ENCODE results near the gene CCL8.

Gene CCL8

DNA sequence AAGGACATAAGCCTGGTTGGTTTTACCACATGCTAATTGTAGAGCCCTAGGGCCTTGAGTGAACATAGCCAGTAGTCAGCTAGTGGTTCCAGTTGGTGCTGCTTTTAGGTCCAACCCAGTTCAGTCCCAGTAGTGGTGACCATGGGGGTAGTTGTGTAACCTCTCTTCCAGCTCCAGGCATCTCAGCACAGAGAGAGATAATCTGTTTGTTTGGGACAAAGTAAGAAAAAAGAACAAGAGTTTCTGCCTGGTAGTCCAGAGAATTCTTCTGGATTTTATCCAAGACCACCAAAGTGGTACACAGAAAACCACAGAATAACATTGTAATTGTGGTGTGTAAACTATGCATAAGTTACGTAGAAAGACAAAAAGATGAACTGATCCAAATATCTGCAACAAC is 31.9 kb downstream of the CCL8 start:
- DNase-seq (ENCODE audit: low read depth, low spot score) = no peak
- Histone ChIP-seq H3K9me3 (ENCODE audit: control insufficient read depth, insufficient read depth, low read length) (no peaks in the 10 kb centered on the region), H3K4me3 (ENCODE audit: low read length) (no peak overlapping the region), H3K36me3 (ENCODE audit: control insufficient read depth, insufficient read depth, low read length) (no peaks in the 10 kb centered on the region), H3K4me1 (ENCODE audit: control insufficient read depth, insufficient read depth, low read length) (no peaks in the 10 kb centered on the region; the same call in 1 of the 2 replicates), H3K27ac (ENCODE audit: low read length) (no peak overlapping the region), H3K27me3 (ENCODE audit: control insufficient read depth, insufficient read depth, low read length) (no peaks in the 10 kb centered on the region)
- WGBS (ENCODE audit: insufficient coverage, insufficient read length) = no CpG with 5 or more reads among the region's 1 CpG

DNA sequence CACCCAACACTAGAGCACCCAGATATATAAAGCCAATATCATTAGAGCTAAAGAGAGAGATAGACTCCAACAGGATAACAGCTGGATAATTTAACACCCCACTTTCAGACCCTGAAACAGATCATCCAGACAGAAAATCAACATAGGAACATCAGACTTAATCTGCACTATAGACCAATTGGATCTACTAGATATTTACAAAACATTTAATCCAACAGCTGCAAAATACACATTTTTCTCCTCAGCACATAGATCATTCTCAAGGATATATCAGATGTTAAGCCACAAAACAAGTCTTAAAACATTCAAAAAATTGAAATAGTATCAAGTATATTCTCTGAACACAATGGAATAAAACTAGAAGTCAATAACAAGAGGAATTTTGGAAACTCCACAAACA is 33.0 kb downstream of the CCL8 start:
- Histone ChIP-seq H3K4me3 (ENCODE audit: low read length) (no peak overlapping the region), H3K9me3 (ENCODE audit: control insufficient read depth, insufficient read depth, low read length) (no peaks in the 10 kb centered on the region), H3K4me1 (ENCODE audit: control insufficient read depth, insufficient read depth, low read length) (no peaks in the 10 kb centered on the region; the same call in 1 of the 2 replicates), H3K27ac (ENCODE audit: low read length) (no peak overlapping the region), H3K36me3 (ENCODE audit: control insufficient read depth, insufficient read depth, low read length) (no peaks in the 10 kb centered on the region), H3K27me3 (ENCODE audit: control insufficient read depth, insufficient read depth, low read length) (no peaks in the 10 kb centered on the region)
- DNase-seq (ENCODE audit: low read depth, low spot score) = no peak

DNA sequence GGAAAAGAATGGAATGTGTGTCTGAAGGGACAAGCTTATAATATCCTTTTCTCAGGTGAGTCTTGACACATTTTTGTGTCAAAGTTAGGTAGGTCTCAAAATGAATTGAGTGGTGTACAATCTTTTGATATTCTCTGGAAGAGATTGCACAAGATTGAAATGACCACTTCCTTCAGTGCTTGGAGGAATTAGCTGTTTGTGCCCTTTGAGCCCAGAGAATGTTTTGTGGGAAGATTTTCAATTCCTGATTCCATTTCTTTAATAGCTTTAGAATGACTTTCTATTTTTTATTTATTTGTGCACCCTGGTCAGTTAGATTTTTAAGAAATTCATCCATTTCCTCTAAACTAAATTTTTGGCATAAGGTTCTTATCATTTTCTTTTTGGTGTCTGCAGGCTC is 35.4 kb downstream of the CCL8 start:
- no peak for DNase-seq (ENCODE audit: low read depth, low spot score)
- Histone ChIP-seq H3K27me3 (ENCODE audit: control insufficient read depth, insufficient read depth, low read length) (no peaks in the 10 kb centered on the region), H3K4me3 (ENCODE audit: low read length) (no peak overlapping the region), H3K27ac (ENCODE audit: low read length) (no peak overlapping the region), H3K4me1 (ENCODE audit: control insufficient read depth, insufficient read depth, low read length) (no peaks in the 10 kb centered on the region; the same call in 1 of the 2 replicates), H3K36me3 (ENCODE audit: control insufficient read depth, insufficient read depth, low read length) (no peaks in the 10 kb centered on the region), H3K9me3 (ENCODE audit: control insufficient read depth, insufficient read depth, low read length) (no peaks in the 10 kb centered on the region)

DNA sequence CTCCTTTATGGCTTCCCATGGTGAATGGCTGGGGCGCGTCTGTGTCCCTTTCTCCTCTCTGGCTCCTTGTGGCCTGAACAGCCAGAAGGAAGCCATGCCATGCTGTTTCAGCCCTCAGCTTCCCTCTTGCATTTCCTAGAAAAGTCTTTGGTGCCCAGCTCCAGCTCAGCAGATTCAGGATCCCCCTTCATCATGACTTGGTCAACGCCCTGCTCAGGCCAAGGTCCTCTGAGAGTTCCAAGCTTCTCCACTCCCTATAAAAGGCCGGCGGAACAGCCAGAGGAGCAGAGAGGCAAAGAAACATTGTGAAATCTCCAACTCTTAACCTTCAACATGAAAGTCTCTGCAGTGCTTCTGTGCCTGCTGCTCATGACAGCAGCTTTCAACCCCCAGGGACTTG is 37.0 kb downstream of the CCL8 start, which contains the start of gene CCL13:
Gene CCL13 (plus strand): TSS at position 287 of the 400 bp plus-strand sequence. CDS start 47 bp downstream, at position 334.
- Histone ChIP-seq H3K36me3 (ENCODE audit: control insufficient read depth, insufficient read depth, low read length) (no peaks in the 10 kb centered on the region), H3K4me3 (ENCODE audit: low read length) (no peak within 1 kb of the TSS), H3K4me1 (ENCODE audit: control insufficient read depth, insufficient read depth, low read length) (no peaks in the 10 kb centered on the region), H3K27ac (ENCODE audit: low read length) (no peak within 1 kb of the TSS), H3K27me3 (ENCODE audit: control insufficient read depth, insufficient read depth, low read length) (no peaks in the 10 kb centered on the region), H3K9me3 (ENCODE audit: control insufficient read depth, insufficient read depth, low read length) (no peaks in the 10 kb centered on the region)
- no CpG with 5 or more reads among the region's 5 CpGs for WGBS (ENCODE audit: insufficient coverage, insufficient read length)
- no peak for DNase-seq (ENCODE audit: low read depth, low spot score)

DNA sequence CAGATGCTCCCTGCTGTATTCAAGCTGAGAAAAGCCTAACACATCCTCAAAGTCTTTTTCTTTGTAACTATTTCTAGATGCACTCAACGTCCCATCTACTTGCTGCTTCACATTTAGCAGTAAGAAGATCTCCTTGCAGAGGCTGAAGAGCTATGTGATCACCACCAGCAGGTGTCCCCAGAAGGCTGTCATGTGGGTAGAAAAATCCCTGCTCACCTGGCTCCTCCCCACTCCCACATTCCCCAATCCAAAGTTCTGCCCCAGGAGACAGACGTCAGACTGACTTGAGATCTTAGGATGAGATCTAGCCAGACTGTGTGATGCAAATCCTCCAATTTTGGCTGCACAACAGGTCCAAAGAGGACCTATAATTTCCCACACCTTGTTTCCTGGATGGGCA is 38.2 kb downstream of the CCL8 start:
- Histone ChIP-seq H3K27me3 (ENCODE audit: control insufficient read depth, insufficient read depth, low read length) (no peaks in the 10 kb centered on the region), H3K9me3 (ENCODE audit: control insufficient read depth, insufficient read depth, low read length) (no peaks in the 10 kb centered on the region), H3K36me3 (ENCODE audit: control insufficient read depth, insufficient read depth, low read length) (no peaks in the 10 kb centered on the region), H3K4me1 (ENCODE audit: control insufficient read depth, insufficient read depth, low read length) (no peaks in the 10 kb centered on the region), H3K27ac (ENCODE audit: low read length) (no peak overlapping the region), H3K4me3 (ENCODE audit: low read length) (no peak overlapping the region)
- peak; percentile 16 for DNase-seq (ENCODE audit: low read depth, low spot score)
- no CpG with 5 or more reads among the region's 2 CpGs for WGBS (ENCODE audit: insufficient coverage, insufficient read length)

DNA sequence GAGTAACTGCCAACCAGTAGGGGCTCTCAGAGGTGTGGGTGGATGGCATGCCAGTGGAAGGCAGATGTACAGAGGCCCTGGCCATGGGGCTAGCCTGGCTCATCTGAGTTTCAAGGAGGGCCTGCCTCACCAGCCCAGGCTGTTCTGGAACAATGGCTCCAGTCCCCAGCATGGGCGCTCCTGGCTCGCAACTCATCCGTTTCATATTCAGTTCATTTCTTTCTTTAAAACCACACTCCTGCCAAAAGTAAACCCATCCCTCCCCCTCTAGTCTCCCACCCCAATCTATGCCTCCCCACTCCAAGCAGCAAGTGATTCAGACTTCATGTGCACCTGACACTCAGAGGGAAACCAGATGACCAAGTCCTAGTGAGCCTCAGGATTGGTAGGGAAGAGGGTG is 39.4 kb downstream of the CCL8 start:
- Histone ChIP-seq H3K4me1 (ENCODE audit: control insufficient read depth, insufficient read depth, low read length) (no peaks in the 10 kb centered on the region), H3K27me3 (ENCODE audit: control insufficient read depth, insufficient read depth, low read length) (no peaks in the 10 kb centered on the region), H3K9me3 (ENCODE audit: control insufficient read depth, insufficient read depth, low read length) (no peaks in the 10 kb centered on the region), H3K36me3 (ENCODE audit: control insufficient read depth, insufficient read depth, low read length) (no peaks in the 10 kb centered on the region), H3K27ac (ENCODE audit: low read length) (no peak overlapping the region), H3K4me3 (ENCODE audit: low read length) (no peak overlapping the region)
- DNase-seq (ENCODE audit: low read depth, low spot score) = no peak
- no CpG with 5 or more reads among the region's 3 CpGs for WGBS (ENCODE audit: insufficient coverage, insufficient read length)

DNA sequence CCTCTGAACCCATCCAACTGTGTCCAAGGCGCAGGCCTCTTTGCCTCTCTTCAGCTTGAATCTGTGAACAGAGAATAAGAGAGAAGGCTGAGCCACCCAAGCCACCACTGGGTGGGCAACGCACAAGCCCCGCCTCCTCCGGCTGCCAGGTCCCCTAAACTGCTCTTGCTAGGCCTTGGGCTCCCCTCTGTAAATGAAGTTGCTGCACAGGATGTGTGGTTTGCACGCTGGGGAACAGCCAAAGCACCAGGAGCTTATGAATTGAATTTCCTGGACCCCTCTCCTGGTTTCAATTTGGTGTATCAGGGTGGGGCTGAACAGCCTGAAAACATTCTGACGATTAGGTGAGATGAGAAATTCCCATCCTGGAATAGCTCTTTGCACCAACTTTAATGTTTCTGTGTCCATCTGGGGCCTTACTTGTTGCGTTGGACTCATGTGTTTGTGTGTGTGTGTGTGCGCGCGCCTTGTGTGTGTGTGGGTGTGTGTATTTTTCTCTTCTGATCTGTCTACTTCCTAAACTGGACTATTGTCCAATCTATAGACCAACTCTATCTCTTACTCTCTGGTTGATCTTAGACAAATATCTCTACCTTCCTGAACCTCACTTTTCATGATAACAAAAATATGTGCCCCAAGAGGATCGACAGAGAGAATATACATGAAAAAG is 41.5 kb downstream of the CCL8 start:
- no peak overlapping the region for H3K4me3 ChIP-seq (ENCODE audit: low read length)
- no peaks in the 10 kb centered on the region for H3K27me3 ChIP-seq (ENCODE audit: control insufficient read depth, insufficient read depth, low read length)
- H3K9me3 ChIP-seq (ENCODE audit: control insufficient read depth, insufficient read depth, low read length) = no peaks in the 10 kb centered on the region
- no peaks in the 10 kb centered on the region for H3K36me3 ChIP-seq (ENCODE audit: control insufficient read depth, insufficient read depth, low read length)
- no peaks in the 10 kb centered on the region for H3K4me1 ChIP-seq (ENCODE audit: control insufficient read depth, insufficient read depth, low read length)
- no peak for DNase-seq (ENCODE audit: low read depth, low spot score)
- H3K27ac ChIP-seq (ENCODE audit: low read length) = no peak overlapping the region
- WGBS (ENCODE audit: insufficient coverage, insufficient read length) = no CpG with 5 or more reads among the region's 11 CpGs

DNA sequence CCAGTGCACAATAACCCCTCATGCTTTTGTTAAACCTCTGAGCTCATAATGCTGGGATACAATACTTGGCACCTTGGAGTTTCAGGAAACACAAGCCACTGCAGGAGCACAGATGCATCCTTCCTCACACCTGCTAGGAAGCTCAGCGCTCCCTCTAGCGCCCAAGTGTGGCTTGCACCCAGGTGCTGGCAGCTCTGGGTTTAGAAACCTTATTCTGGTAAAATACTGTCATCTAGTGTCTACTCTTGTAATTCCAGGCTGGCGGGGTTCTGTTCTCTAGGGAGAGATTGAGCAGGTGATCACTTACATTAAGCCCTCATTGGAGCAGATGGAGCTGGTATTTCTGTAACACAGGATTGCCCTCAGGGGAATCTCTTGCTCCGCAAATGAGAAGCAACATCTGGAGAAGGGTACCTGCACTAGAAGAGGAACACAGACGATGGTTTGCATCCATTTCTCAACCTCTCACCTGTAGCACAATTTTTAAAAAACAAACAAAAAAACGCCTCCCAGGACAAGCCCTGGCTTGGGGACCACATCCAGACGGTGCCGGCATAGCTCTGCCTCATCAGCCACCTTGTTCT is 42.3 kb downstream of the CCL8 start:
- Histone ChIP-seq H3K36me3 (ENCODE audit: control insufficient read depth, insufficient read depth, low read length) (no peaks in the 10 kb centered on the region), H3K4me1 (ENCODE audit: control insufficient read depth, insufficient read depth, low read length) (no peaks in the 10 kb centered on the region; the same call in 1 of the 2 replicates), H3K27me3 (ENCODE audit: control insufficient read depth, insufficient read depth, low read length) (no peaks in the 10 kb centered on the region), H3K9me3 (ENCODE audit: control insufficient read depth, insufficient read depth, low read length) (no peaks in the 10 kb centered on the region), H3K27ac (ENCODE audit: low read length) (no peak overlapping the region), H3K4me3 (ENCODE audit: low read length) (no peak overlapping the region)
- DNase-seq (ENCODE audit: low read depth, low spot score) = peak; percentile 93
- WGBS (ENCODE audit: insufficient coverage, insufficient read length) = no CpG with 5 or more reads among the region's 8 CpGs

DNA sequence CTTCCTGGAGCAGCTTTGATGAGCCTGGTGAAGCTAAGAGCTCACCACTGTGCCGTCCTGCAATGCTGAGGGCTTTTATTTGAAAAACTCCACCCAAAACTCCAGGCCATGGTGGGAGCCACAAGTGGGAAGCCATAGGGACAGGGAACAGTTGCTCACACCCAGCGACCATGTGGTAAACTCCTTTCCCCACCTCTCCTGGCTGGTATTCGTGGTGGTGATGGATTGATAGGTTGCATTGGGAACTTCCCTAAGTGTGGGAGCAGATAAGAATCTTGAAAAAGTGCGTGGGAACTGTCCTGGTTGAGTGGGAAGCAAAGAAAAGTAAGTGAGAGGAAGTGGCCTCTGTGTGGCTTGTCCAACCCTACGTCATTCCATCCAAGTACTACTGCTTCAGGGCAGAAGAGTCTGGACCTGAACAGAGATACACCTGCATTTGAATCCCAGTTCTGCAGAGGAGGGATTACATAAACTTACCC is 44.0 kb downstream of the CCL8 start, which contains the start of gene CCL1:
Gene CCL1 (minus strand): TSS at position 51 of the 479 bp plus-strand sequence. CDS start 72 bp downstream, outside the sequence.
- Histone ChIP-seq H3K4me1 (ENCODE audit: control insufficient read depth, insufficient read depth, low read length) (peaks cover 1% of the 10 kb centered on the region), H3K4me3 (ENCODE audit: low read length) (no peak within 1 kb of the TSS), H3K9me3 (ENCODE audit: control insufficient read depth, insufficient read depth, low read length) (no peaks in the 10 kb centered on the region), H3K27me3 (ENCODE audit: control insufficient read depth, insufficient read depth, low read length) (no peaks in the 10 kb centered on the region), H3K36me3 (ENCODE audit: control insufficient read depth, insufficient read depth, low read length) (no peaks in the 10 kb centered on the region), H3K27ac (ENCODE audit: low read length) (no peak within 1 kb of the TSS)
- WGBS (ENCODE audit: insufficient coverage, insufficient read length) = no CpG with 5 or more reads among the region's 5 CpGs
- DNase-seq (ENCODE audit: low read depth, low spot score) = no peak

DNA sequence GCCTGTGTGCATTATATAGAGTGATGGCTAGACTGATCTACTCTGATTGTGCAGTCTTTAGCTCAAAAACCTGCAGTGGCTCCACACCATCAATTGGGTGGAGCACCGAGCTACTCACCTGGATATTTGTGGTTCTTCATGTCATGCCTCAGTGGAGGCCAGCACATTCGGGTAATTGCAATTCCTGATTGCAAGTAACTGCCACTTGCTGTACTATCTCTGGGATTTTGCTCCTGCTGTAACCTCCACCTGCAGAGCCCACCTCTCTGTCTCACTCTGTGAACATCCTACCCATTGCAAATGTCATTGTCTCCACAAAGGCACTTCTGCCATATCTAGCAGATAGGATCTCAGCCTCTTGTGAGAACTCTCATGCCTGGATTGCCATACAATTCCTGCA is 45.5 kb downstream of the CCL8 start:
- H3K4me3 ChIP-seq (ENCODE audit: low read length) = no peak overlapping the region
- no CpG with 5 or more reads among the region's 2 CpGs for whole genome bisulfite sequencing (ENCODE audit: insufficient coverage, insufficient read length)
- peaks cover 2% of the 10 kb centered on the region for H3K4me1 ChIP-seq (ENCODE audit: control insufficient read depth, insufficient read depth, low read length)
- H3K27me3 ChIP-seq (ENCODE audit: control insufficient read depth, insufficient read depth, low read length) = no peaks in the 10 kb centered on the region
- H3K9me3 ChIP-seq (ENCODE audit: control insufficient read depth, insufficient read depth, low read length) = no peaks in the 10 kb centered on the region
- H3K27ac ChIP-seq (ENCODE audit: low read length) = no peak overlapping the region
- no peak for DNase-seq (ENCODE audit: low read depth, low spot score)
- H3K36me3 ChIP-seq (ENCODE audit: control insufficient read depth, insufficient read depth, low read length) = no peaks in the 10 kb centered on the region

DNA sequence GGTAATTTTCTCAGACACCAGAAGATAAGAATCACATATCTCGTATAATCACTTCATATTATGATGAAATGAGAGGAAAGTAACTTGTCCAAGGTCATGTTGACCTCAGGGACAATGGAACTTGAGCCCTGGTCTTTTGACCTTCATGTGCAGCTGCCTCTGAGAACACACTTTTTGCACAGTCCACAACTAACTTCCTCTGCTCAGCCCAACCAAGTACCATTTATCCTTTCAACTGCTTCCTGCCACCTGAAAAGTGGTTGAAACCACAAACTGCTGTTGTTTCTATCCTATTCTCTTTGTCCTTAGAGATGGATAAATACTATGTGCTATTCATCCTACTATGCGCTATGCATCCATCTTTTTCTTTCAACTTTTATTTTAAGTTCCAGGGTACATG is 46.1 kb downstream of the CCL8 start:
- DNase-seq (ENCODE audit: low read depth, low spot score) = no peak
- no peak overlapping the region for H3K4me3 ChIP-seq (ENCODE audit: low read length)
- H3K36me3 ChIP-seq (ENCODE audit: control insufficient read depth, insufficient read depth, low read length) = no peaks in the 10 kb centered on the region
- H3K4me1 ChIP-seq (ENCODE audit: control insufficient read depth, insufficient read depth, low read length) = peaks cover 3% of the 10 kb centered on the region
- H3K27ac ChIP-seq (ENCODE audit: low read length) = no peak overlapping the region
- H3K9me3 ChIP-seq (ENCODE audit: control insufficient read depth, insufficient read depth, low read length) = no peaks in the 10 kb centered on the region
- no CpG with 5 or more reads among the region's 2 CpGs for WGBS (ENCODE audit: insufficient coverage, insufficient read length)
- no peaks in the 10 kb centered on the region for H3K27me3 ChIP-seq (ENCODE audit: control insufficient read depth, insufficient read depth, low read length)
